Measurements from ENCODE around the gene RDH14.

RDH14 gene

DNA sequence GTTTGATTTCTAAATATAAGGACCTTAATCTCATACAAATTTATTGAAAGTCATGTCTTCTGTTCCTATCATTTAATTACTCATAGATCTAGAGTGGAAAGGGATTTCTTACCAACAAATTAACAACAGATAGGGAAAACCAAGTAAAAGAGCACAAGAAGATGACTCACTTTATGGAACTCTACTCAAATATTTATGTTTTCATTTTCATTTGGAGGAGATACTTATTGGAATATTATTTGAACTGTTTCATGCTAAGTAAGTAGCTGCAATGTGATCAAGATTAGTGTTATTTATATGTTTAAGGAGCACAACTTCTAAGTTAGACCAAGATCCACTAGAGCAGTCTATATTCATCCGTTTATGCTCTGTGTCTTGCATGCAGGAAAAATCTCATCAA, 27.6 kb upstream of the RDH14 start (continued):
- TF ChIP-seq, protein P1, sequence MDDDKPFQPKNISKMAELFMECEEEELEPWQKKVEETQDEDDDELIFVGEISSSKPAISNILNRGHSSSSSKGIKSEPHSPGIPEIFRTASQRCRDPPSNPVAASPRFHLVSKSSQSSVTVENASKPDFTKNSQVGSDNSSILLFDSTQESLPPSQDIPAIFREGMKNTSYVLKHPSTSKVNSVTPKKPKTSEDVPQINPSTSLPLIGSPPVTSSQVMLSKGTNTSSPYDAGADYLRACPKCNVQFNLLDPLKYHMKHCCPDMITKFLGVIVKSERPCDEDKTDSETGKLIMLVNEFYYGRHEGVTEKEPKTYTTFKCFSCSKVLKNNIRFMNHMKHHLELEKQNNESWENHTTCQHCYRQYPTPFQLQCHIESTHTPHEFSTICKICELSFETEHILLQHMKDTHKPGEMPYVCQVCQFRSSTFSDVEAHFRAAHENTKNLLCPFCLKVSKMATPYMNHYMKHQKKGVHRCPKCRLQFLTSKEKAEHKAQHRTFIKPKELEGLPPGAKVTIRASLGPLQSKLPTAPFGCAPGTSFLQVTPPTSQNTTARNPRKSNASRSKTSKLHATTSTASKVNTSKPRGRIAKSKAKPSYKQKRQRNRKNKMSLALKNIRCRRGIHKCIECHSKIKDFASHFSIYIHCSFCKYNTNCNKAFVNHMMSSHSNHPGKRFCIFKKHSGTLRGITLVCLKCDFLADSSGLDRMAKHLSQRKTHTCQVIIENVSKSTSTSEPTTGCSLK (tag by site-specific recombination; IDR thresholded peaks at IDR 0.05): no peak
- TF ChIP-seq MYNN (tag by site-specific recombination; IDR thresholded peaks at IDR 0.05; ENCODE audit: borderline replicate concordance) (no peak), ZNF549 (tag by site-specific recombination; IDR thresholded peaks at IDR 0.05) (no peak), RBAK (tag by site-specific recombination; IDR thresholded peaks at IDR 0.05) (no peak)

DNA sequence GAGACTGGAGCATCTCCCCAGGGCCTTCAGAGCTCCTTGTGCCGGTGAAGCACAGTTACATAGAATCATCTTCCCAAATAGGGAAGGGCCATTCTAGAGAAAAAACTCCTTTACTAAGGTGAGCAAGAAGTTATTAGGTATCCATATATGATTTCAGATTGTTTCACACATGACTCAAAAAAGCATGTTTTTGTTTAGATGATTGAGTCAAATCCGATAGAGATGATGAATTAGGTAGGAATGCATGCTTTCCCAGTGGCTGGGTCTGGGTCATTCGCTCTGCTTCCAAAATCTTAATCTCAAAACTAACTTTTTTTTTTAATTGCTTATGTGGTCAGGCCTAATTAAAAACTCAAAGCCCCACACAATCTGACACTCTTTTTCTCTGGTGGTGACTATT, 25.1 kb upstream of the RDH14 start:
- ChIA-PET POLR2A (no interaction called here), CTCF (interaction anchor here (0.8 kb wide), 1 partner anchor 23 kb away, joined by 3 read pairs; no protein-coding TSS in a partner anchor)
- no peaks in the 10 kb centered on the region for H3K36me3 ChIP-seq (ENCODE audit: control insufficient read depth in 2 of 2, insufficient read depth in 1 of 2, low read length in 2 of 2)
- TF ChIP-seq ZFHX2 (tag by site-specific recombination; conservative IDR thresholded peaks at IDR 0.05): no peak
- TF ChIP-seq GLI4 (tag by site-specific recombination; IDR thresholded peaks at IDR 0.05): no peak
- TF ChIP-seq, protein P2, sequence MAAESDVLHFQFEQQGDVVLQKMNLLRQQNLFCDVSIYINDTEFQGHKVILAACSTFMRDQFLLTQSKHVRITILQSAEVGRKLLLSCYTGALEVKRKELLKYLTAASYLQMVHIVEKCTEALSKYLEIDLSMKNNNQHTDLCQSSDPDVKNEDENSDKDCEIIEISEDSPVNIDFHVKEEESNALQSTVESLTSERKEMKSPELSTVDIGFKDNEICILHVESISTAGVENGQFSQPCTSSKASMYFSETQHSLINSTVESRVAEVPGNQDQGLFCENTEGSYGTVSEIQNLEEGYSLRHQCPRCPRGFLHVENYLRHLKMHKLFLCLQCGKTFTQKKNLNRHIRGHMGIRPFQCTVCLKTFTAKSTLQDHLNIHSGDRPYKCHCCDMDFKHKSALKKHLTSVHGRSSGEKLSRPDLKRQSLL (tag by site-specific recombination; IDR thresholded peaks at IDR 0.05): no peak
- H3K27ac ChIP-seq (ENCODE audit: extremely low read depth, low read depth, low read length): no peak overlapping the region
- H3K4me1 ChIP-seq (ENCODE audit: control insufficient read depth, insufficient read depth, low read length): no peaks in the 10 kb centered on the region
- H3K4me3 ChIP-seq (ENCODE audit: low read depth, low read length): no peak overlapping the region
- no peaks in the 10 kb centered on the region; the same call in 1 of the 2 replicates for H3K9me3 ChIP-seq (ENCODE audit: control insufficient read depth, insufficient read depth, low read depth, low read length)

- CTCF ChIA-PET: no interaction called here
- no peaks in the 10 kb centered on the region; the same call in 1 of the 2 replicates for H3K9me3 ChIP-seq (ENCODE audit: control insufficient read depth, insufficient read depth, low read depth, low read length)
- H3K36me3 ChIP-seq (ENCODE audit: control insufficient read depth in 2 of 2, insufficient read depth in 1 of 2, low read length in 2 of 2): no peaks in the 10 kb centered on the region
- no peaks in the 10 kb centered on the region for H3K4me1 ChIP-seq (ENCODE audit: control insufficient read depth, insufficient read depth, low read length)
- POLR2A ChIA-PET: no interaction called here
- no peak for TF ChIP-seq ZIC2 (tag by site-specific recombination; IDR thresholded peaks at IDR 0.05)
- TF ChIP-seq ZNF341 (tag by site-specific recombination; IDR thresholded peaks at IDR 0.05; ENCODE audit: low read depth): no peak
- no peak for TF ChIP-seq ZNF48 (tag by site-specific recombination; IDR thresholded peaks at IDR 0.05)
- TF ChIP-seq SCRT2 (tag by site-specific recombination; IDR thresholded peaks at IDR 0.05): no peak
- no peak overlapping the region for H3K27ac ChIP-seq (ENCODE audit: extremely low read depth, low read depth, low read length)
- H3K4me3 ChIP-seq (ENCODE audit: low read depth, low read length): no peak overlapping the region
These were observed 24.1 kb upstream of the RDH14 start for GRCh38 chr2:18584608-18584954.

DNA sequence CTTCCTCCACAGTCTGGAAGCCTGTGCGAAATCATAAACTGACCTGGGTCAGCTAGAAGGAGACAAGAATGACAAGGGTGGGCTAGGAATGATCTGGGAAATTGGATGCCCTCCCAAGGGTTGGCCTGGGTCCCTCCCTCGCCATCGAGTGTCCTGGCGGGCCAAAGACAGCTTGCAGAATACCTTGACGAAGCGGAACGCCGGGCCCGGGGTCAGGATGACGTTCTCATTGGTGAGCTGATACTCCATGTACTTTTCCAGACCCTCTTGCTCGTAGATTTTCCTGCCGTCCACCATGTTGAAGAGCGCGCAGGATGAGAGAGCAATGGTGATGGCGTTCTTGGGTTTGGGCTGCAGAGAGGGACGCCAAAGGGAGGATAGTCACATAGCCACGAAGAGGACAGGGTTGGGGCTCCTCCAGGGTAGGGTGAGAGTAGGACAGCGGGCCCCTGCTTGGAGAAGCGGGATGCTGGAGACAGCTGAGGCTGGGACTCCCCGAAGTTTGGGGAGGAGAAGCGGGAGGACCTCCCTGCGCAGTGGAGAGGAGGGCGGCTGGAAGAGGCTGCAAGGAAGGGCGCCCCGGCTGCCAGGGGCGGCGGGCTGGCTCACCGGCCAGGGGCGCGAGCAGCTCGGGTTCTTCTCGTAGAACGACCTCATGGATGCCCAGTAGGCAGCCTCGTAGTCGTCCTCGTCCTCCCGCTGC, 23.6 kb upstream of the RDH14 start:
- CTCF ChIA-PET: no interaction called here
- TF ChIP-seq ZIC2 (tag by site-specific recombination; IDR thresholded peaks at IDR 0.05): no peak
- TF ChIP-seq ZNF626 (tag by site-specific recombination; IDR thresholded peaks at IDR 0.05): no peak
- POLR2A ChIA-PET: no interaction called here

GRCh38 chr2:18580606-18581005, 20.2 kb upstream of the RDH14 start:
- H3K4me3 ChIP-seq (ENCODE audit: low read depth, low read length): no peak overlapping the region
- no peak overlapping the region for H3K27ac ChIP-seq (ENCODE audit: extremely low read depth, low read depth, low read length)
- H3K4me1 ChIP-seq (ENCODE audit: control insufficient read depth, insufficient read depth, low read length): no peaks in the 10 kb centered on the region
- H3K9me3 ChIP-seq (ENCODE audit: control insufficient read depth, insufficient read depth, low read depth, low read length): no peaks in the 10 kb centered on the region
- no peaks in the 10 kb centered on the region for H3K36me3 ChIP-seq (ENCODE audit: control insufficient read depth in 2 of 2, insufficient read depth in 1 of 2, low read length in 2 of 2)
- ChIA-PET CTCF (no interaction called here), POLR2A (no interaction called here)
- TF ChIP-seq ZNF561 (tag by site-specific recombination; IDR thresholded peaks at IDR 0.05; ENCODE audit: borderline replicate concordance) (no peak), ZSCAN5A (tag by site-specific recombination; IDR thresholded peaks at IDR 0.05) (no peak), SP7 (tag by site-specific recombination; IDR thresholded peaks at IDR 0.05) (no peak), ZNF10 (tag by site-specific recombination; IDR thresholded peaks at IDR 0.05) (no peak), EGR2 (tag by site-specific recombination; IDR thresholded peaks at IDR 0.05; ENCODE audit: low read depth) (no peak), KLF16 (tag by site-specific recombination; IDR thresholded peaks at IDR 0.05) (no peak), ZNF792 (tag by site-specific recombination; IDR thresholded peaks at IDR 0.05) (no peak), ZNF776 (tag by site-specific recombination; IDR thresholded peaks at IDR 0.05; ENCODE audit: borderline replicate concordance) (no peak)
- TF ChIP-seq, protein P3, sequence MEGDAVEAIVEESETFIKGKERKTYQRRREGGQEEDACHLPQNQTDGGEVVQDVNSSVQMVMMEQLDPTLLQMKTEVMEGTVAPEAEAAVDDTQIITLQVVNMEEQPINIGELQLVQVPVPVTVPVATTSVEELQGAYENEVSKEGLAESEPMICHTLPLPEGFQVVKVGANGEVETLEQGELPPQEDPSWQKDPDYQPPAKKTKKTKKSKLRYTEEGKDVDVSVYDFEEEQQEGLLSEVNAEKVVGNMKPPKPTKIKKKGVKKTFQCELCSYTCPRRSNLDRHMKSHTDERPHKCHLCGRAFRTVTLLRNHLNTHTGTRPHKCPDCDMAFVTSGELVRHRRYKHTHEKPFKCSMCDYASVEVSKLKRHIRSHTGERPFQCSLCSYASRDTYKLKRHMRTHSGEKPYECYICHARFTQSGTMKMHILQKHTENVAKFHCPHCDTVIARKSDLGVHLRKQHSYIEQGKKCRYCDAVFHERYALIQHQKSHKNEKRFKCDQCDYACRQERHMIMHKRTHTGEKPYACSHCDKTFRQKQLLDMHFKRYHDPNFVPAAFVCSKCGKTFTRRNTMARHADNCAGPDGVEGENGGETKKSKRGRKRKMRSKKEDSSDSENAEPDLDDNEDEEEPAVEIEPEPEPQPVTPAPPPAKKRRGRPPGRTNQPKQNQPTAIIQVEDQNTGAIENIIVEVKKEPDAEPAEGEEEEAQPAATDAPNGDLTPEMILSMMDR (tag by site-specific recombination; IDR thresholded peaks at IDR 0.05): no peak

More for the DNA sequence above, 23.6 kb upstream of the RDH14 start:
- no peaks in the 10 kb centered on the region for H3K36me3 ChIP-seq (ENCODE audit: control insufficient read depth in 2 of 2, insufficient read depth in 1 of 2, low read length in 2 of 2)
- H3K4me3 ChIP-seq (ENCODE audit: low read depth, low read length): no peak overlapping the region
- no peak overlapping the region for H3K27ac ChIP-seq (ENCODE audit: extremely low read depth, low read depth, low read length)
- no peaks in the 10 kb centered on the region for H3K4me1 ChIP-seq (ENCODE audit: control insufficient read depth, insufficient read depth, low read length)
- H3K9me3 ChIP-seq (ENCODE audit: control insufficient read depth, insufficient read depth, low read depth, low read length): no peaks in the 10 kb centered on the region; the same call in 1 of the 2 replicates

All from HEK293 (cell line).